ENCODE data around the gene ADTRP.

Gene ADTRP

DNA sequence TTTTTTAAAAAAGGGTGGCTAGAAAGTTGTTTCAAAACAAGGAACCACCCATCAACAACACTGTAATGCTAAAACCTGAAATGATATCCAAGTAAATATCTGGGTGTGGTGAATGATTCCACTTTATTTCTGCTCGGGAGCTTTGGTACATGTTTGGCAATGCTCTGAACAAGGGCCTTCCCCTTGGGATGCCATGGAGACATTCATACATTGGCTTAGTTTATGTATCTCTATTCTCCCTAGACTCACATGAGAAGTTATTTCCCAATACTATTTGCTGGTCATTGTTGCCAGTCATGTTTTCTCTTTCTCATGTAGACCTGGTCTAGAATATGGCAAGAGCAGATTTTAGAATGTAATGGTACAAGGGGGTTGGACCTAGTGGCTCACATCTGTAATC is 22.9 kb downstream of the ADTRP start:
- no peak for DNase-seq (ENCODE audit: low spot score)

- DNase-seq (ENCODE audit: low spot score): no peak
Observed at GRCh38 chr6:11754625-11755271, 23.9 kb downstream of the ADTRP start.

GRCh38 chr6:11753798-11754197 is 24.8 kb downstream of the ADTRP start:
- no peak for DNase-seq (ENCODE audit: low spot score)

GRCh38 chr6:11752360-11752759 is 26.2 kb downstream of the ADTRP start:
- no peak for DNase-seq (ENCODE audit: low spot score)

DNA sequence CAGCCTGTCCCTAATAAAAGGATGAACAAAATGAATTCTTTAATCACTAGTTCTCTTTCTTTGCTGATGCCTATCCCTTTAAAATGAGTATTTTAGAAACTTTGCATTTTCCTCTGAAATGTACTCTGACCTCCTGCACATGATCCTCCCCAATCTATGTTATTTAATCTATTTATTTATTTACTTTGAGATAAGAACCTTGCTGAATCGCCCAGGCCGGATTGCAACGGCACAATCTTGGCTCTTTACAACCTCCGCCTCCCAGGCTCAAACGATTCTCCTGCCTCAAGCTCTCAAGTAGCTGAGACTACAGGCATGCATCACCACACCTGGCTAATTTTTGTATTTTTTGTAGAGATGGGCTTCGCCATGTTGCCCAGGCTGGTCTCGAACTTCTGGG is 27.9 kb downstream of the ADTRP start:
- no peak for DNase-seq (ENCODE audit: low spot score)

GRCh38 chr6:11748591-11749210 is 29.9 kb downstream of the ADTRP start:
- no peak for DNase-seq (ENCODE audit: low spot score)

- DNase-seq (ENCODE audit: low spot score): no peak
Observed at GRCh38 chr6:11747021-11747420, 31.6 kb downstream of the ADTRP start.

DNA sequence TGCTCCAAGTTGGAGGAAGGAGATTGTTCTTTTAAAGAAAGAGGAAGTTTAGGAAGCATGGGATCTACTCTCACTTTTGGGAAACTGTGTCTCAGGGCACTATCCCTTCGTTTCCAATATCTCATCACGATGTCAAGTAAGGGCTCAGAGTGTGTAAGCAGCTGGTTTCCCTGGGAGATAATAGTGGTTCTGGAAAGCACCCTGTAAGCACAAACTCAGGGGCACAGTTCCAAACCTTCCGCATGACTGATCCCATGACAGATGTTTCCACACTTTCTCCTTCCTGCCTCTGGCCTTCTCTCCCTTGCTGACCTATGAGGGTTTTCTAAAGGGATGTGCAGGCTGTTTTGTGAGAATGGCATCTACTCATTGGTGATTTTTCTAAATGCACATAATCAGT is 33.9 kb downstream of the ADTRP start:
- DNase-seq (ENCODE audit: low spot score): no peak

DNA sequence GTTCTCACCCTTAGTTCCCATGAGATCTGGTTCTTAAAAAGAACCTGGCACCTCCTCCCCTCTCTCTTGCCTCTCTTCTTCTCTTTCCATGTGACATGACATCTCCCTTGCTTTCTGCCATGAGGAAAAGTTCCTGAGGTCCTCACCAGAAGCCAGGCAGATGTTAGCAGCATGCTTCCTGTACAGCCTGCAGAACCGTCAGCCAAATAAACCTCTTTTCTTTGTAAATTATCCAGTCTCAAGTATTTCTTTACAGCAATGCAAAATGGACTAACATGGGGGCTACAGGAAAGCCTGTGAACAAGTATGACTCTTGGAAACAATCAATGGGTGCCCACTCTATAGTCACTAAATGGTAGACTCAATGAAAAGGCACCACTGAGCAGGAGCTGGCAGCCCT is 34.5 kb downstream of the ADTRP start:
- no peak for DNase-seq (ENCODE audit: low spot score)

GRCh38 chr6:11740875-11741274 is 37.7 kb downstream of the ADTRP start:
- DNase-seq (ENCODE audit: low spot score): no peak

DNA sequence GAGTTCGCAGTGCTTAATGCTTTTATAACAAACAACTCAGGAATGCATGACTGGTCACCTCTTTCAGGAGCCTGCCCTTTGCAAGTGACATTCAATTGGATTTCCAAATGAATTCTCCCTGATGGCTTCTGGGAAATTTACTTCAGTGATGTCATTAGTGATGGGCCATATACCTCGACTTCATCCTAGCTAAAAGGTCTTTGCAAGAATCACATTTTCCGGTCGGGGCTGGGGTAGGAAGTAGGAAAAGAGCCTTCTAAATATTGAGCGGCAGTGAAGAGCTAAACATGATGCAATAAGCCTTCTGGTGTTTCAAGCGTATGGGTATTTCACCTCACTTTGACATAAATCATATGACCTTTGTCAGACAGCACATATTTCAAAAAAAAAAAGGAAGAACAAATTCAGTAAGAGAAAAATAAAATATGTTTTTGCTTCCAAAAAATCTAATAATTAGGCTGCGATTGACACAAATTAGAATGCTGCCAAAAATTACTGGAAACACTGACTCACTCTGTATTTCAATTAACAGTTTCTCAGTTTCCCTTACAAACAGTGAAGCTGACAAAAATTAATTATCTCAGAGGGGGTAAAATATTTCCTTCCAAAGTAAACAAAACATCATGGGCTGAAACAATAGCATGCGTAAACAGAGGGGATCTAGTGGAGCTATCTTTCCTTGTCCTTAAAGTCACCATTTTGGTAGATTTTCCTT is 39.8 kb downstream of the ADTRP start:
- DNase-seq (ENCODE audit: low spot score): no peak

GRCh38 chr6:11738234-11738633 is 40.4 kb downstream of the ADTRP start:
- no peak for DNase-seq (ENCODE audit: low spot score)

GRCh38 chr6:11736601-11737000 is 42.0 kb downstream of the ADTRP start:
- DNase-seq (ENCODE audit: low spot score): no peak

DNA sequence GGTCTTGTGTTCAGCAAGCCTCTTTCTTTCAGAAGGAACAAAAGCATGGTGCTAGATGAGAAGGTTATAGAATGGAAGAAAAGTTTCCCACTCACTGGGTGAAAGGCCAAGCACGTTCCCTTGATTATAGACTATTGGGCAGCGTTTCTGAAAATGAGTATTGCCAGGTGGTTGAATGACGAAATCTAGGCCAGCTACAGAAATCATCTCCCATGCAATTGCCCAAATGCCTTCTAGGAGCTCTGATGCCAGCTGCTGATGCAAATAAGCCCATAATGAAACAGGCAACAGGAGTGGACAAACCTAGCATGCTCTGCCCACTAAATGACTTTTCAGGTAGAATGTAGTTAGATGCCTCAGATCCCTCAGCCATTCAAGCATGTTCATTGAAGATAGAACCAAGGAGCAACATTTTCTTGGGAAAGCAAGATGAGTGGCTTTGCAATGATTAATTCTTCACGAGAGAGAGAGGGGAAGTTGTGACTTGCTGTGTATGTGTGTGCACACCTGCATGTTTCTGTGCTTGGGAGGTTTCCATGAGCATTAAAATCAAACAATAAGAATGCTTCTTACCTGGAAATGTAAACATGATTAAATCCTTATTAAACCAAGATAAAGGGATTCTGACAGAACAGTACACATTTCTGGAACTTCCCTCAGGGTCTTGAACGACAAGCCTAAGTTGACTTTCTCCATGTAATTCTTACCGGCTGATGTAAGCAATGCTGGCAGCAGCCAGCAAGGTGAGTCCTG is 43.6 kb downstream of the ADTRP start:
- no peak for DNase-seq (ENCODE audit: low spot score)

GRCh38 chr6:11732036-11732631 is 46.5 kb downstream of the ADTRP start:
- DNase-seq (ENCODE audit: low spot score): no peak

DNA sequence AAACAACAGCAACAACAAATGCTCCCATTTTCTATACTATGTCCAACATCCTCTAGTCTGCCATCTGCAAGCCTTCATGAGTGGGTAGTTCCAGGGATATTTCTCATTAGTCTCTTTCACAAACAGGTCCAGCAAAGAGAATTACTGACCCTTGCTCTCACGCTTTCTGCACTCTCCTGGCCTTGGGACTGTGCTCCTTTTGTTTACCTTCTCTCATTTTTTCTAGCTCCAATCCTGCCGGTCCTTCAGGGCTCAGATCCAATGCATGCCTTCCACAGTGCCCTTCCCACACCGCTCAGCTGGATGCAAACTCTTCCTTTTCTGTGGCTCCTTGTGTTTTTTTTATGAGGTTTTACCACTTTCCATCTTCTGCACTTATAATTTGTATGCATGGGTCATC is 47.2 kb downstream of the ADTRP start:
- DNase-seq (ENCODE audit: low spot score): no peak

DNA sequence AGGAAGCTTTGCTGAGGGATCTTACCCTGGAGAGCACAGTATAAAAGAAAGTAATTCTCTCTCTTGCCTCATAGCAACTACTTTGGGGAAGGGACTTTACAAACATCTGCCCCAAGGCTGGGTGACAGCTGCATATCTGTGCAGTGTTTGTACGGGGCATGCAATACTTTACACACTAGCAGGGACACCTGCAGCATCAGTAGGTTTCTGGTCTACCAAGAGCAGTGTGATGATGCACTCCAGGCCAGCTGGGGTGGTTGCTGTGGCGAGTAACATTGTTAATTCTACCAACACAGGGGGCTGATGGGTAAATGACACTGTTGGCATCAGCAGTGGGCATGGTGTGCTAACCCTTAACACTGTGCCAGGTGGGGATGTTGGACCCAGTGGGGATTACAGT is 48.0 kb downstream of the ADTRP start:
- DNase-seq (ENCODE audit: low spot score): no peak

- no peak for DNase-seq (ENCODE audit: low spot score)
Observed at GRCh38 chr6:11729076-11729475, 49.5 kb downstream of the ADTRP start.

- DNase-seq (ENCODE audit: low spot score): no peak
Observed at GRCh38 chr6:11727998-11728961, 50.3 kb downstream of the ADTRP start.

- no peak for DNase-seq (ENCODE audit: low spot score)
Observed at GRCh38 chr6:11727346-11727997, 51.1 kb downstream of the ADTRP start.

DNA sequence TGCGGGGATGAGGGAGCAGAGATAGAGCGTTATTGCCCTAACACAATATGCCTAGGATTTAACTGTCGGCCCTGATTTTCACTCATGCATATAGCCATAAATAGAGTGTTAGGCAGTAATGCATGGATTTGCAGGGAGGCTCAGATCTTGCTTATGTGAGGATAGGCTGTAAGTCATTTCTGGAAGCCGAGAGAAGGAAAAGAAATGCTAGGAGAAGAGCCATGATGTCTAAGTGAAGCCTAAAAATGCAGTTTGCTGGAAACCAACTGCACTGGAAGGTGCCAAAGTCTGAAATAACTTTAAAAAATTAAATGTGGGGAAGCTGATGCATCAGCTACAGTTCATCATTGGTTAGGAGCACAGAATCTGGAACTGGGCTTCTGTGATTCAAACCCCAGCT is 54.3 kb downstream of the ADTRP start:
- no peak for DNase-seq (ENCODE audit: low spot score)

Measured in ecto neural progenitor cell (in vitro differentiated cells).